ENCODE measurements around the gene CHI3L2. TPM values are rescaled to one million over a fixed set of nuclear protein-coding genes. Genes with fewer than 3 reads are reported as not detected.

Gene CHI3L2
- total RNA-seq, 1 donor from 2014 or later, result 19.6 TPM

DNA sequence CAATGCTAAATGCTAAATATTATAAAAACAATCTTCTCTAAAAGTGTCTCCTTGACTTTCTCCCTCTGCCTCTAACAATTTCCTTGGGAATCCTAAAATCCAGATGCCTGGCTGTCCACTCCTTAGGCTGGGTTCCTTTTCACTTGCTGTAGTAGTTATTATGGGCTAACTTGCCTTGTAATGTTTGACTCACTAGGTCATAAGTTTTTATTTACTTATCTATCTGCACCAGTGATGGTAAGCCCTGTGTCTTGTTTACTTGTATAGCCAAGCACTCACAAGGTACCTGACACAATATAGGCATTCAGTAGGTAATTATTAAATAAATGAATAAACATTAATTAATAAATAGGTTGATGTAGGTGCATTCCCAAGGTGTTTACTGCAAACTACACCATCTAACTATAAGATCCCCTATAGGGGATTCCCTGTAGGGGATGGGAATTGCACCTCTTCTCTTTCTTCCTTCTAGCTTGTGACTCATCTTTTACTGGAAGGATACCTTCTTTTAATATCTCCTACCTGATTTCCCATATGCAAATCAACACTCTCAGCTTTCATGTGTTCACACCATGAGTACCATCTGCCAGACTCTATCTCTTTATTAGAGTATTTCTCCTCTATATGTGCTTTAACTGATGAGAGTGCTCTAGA is 48.4 kb downstream of the CHI3L2 start:
- POLR2A ChIA-PET, result no interaction called here
- DNase-seq (no peak), ATAC-seq (ENCODE audit: low read depth) (no peak)
- intact Hi-C loops (cut with micrococcal nuclease), result no loop called here
- Mint-ChIP-seq H3K4me1 (peaks cover 16% of the 10 kb centered on the region), H3K9me3 (no peaks in the 10 kb centered on the region), H3K27ac (no peak overlapping the region), H3K36me3 (ENCODE audit: low read depth) (no peaks in the 10 kb centered on the region), H3K27me3 (peaks cover 25% of the 10 kb centered on the region), H3K4me3 (no peak overlapping the region)
- CTCF ChIA-PET, result no interaction called here
- TF ChIP-seq, protein P1, sequence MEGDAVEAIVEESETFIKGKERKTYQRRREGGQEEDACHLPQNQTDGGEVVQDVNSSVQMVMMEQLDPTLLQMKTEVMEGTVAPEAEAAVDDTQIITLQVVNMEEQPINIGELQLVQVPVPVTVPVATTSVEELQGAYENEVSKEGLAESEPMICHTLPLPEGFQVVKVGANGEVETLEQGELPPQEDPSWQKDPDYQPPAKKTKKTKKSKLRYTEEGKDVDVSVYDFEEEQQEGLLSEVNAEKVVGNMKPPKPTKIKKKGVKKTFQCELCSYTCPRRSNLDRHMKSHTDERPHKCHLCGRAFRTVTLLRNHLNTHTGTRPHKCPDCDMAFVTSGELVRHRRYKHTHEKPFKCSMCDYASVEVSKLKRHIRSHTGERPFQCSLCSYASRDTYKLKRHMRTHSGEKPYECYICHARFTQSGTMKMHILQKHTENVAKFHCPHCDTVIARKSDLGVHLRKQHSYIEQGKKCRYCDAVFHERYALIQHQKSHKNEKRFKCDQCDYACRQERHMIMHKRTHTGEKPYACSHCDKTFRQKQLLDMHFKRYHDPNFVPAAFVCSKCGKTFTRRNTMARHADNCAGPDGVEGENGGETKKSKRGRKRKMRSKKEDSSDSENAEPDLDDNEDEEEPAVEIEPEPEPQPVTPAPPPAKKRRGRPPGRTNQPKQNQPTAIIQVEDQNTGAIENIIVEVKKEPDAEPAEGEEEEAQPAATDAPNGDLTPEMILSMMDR (IDR thresholded peaks at IDR 0.05), result no peak

DNA sequence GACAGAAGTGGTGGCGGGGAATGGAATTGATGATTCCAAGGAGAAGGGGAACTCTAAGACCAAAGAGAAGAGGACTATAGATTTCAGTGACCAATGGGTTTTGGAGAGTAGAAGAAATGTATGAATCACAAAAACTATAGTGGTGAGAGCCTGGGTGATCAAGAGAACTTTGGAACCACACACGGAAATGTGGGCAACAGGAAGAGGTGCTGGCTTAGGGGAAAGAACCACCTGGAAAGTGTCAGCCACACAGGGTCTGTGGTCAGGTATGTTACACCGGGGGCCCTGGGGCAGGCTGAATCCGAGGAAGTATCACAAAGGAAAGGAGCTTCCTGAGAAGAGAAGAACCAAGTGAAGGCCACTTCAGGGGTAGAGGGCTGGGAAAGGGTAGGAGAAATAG is 51.6 kb downstream of the CHI3L2 start:
- Mint-ChIP-seq H3K36me3 (ENCODE audit: low read depth) (no peaks in the 10 kb centered on the region), H3K27ac (no peak overlapping the region), H3K4me3 (no peak overlapping the region), H3K4me1 (peaks cover 7% of the 10 kb centered on the region), H3K27me3 (no peaks in the 10 kb centered on the region), H3K9me3 (no peaks in the 10 kb centered on the region)
- ATAC-seq (ENCODE audit: low read depth) (no peak), DNase-seq (no peak)
- ChIA-PET CTCF (no interaction called here), POLR2A (no interaction called here)
- intact Hi-C loops (cut with micrococcal nuclease), result no loop called here
- TF ChIP-seq, protein P1 (IDR thresholded peaks at IDR 0.05), result no peak

DNA sequence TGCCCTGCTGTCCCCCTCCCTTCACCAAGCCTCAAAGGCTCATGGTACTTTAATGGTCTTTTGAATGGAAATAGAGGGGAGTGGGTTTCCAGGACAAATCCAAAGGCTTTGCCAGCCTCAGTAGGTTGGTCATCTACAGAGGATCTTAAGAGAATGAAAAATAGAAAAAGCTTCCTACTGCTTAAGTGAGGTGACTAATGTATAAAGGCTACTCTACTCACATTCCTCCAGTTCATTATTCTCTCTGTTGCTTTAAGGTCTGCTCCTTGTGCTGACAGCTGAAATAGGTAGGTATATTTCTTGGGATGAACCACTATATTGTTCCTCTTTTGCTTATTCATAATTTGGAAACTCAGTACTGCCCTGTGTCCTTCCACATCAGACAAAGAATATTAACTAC is 52.8 kb downstream of the CHI3L2 start:
- intact Hi-C loops (cut with micrococcal nuclease), result no loop called here
- Mint-ChIP-seq H3K27ac (no peak overlapping the region), H3K27me3 (no peaks in the 10 kb centered on the region), H3K9me3 (no peaks in the 10 kb centered on the region), H3K36me3 (ENCODE audit: low read depth) (no peaks in the 10 kb centered on the region), H3K4me3 (no peak overlapping the region), H3K4me1 (peaks cover 2% of the 10 kb centered on the region)
- no peak for ATAC-seq (ENCODE audit: low read depth)
- ChIA-PET CTCF (no interaction called here), POLR2A (no interaction called here)
- TF ChIP-seq, protein P1 (IDR thresholded peaks at IDR 0.05), result no peak
- DNase-seq, result no peak

DNA sequence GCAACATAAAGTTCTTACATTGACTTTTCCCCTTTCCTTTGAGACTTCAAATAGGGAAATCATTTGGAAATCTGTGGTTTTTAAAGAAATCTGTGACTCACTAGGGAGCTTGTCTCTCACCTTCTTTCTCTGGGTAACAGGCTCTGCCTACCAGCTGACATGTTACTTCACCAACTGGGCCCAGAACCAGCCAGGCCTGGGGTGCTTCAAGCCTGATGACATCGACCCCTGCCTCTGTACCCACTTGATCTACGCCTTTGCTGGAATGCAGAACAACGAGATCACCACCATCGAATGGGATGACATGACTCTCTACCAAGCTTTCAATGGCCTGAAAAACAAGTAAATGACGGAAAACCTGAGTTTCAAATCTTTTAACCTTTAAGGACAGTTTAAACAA is 53.9 kb downstream of the CHI3L2 start:
- H3K4me1 Mint-ChIP-seq, result no peaks in the 10 kb centered on the region
- TF ChIP-seq, protein P1 (IDR thresholded peaks at IDR 0.05), result no peak
- ChIA-PET POLR2A (no interaction called here), CTCF (no interaction called here)
- no peaks in the 10 kb centered on the region for H3K9me3 Mint-ChIP-seq
- DNase-seq (no peak), ATAC-seq (ENCODE audit: low read depth) (no peak)
- H3K27ac Mint-ChIP-seq, result no peak overlapping the region
- H3K36me3 Mint-ChIP-seq (ENCODE audit: low read depth), result no peaks in the 10 kb centered on the region
- intact Hi-C loops (cut with micrococcal nuclease), result no loop called here
- H3K27me3 Mint-ChIP-seq, result no peaks in the 10 kb centered on the region
- H3K4me3 Mint-ChIP-seq, result no peak overlapping the region

DNA sequence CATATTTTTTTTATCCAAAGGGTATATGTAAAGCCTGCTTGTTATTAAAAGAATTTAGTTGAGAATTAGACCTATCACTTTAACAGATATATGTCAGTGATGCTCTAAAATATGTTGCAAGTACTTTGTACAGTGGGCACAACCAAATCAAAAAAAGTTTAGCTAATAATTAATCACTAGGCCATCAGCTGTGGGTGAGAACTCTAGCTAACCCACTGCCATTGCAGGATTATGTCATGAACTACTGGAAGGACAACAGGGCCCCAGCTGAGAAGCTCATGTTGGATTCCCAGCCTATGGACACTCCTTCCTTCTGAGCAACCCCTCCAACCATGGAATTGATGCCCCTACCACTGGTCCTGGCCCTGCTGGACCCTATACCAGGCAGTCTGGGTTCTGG is 56.3 kb downstream of the CHI3L2 start:
- Mint-ChIP-seq H3K4me1 (no peaks in the 10 kb centered on the region), H3K36me3 (ENCODE audit: low read depth) (no peaks in the 10 kb centered on the region), H3K27me3 (no peaks in the 10 kb centered on the region), H3K27ac (no peak overlapping the region), H3K4me3 (no peak overlapping the region), H3K9me3 (no peaks in the 10 kb centered on the region)
- POLR2A ChIA-PET, result no interaction called here
- TF ChIP-seq, protein P1 (IDR thresholded peaks at IDR 0.05), result no peak
- CTCF ChIA-PET, result no interaction called here
- intact Hi-C loops (cut with micrococcal nuclease), result no loop called here
- ATAC-seq (ENCODE audit: low read depth), result no peak
- no peak for DNase-seq

Measured in activated B cell treated with CpG ODN at 0.5 μM for 24 hours (primary cell).